Measurements from ENCODE around the gene PIK3R1.

- TF ChIP-seq, protein P1, sequence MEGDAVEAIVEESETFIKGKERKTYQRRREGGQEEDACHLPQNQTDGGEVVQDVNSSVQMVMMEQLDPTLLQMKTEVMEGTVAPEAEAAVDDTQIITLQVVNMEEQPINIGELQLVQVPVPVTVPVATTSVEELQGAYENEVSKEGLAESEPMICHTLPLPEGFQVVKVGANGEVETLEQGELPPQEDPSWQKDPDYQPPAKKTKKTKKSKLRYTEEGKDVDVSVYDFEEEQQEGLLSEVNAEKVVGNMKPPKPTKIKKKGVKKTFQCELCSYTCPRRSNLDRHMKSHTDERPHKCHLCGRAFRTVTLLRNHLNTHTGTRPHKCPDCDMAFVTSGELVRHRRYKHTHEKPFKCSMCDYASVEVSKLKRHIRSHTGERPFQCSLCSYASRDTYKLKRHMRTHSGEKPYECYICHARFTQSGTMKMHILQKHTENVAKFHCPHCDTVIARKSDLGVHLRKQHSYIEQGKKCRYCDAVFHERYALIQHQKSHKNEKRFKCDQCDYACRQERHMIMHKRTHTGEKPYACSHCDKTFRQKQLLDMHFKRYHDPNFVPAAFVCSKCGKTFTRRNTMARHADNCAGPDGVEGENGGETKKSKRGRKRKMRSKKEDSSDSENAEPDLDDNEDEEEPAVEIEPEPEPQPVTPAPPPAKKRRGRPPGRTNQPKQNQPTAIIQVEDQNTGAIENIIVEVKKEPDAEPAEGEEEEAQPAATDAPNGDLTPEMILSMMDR (IDR thresholded peaks at IDR 0.05), result no peak
- no peak for TF ChIP-seq POLR2A (IDR thresholded peaks at IDR 0.05)
Measured at GRCh38 chr5:68251386-68251785, 35.8 kb downstream of the PIK3R1 start.

Data from body of pancreas (tissue), 4 donors.